Measurements from ENCODE around the gene ARHGEF12. TPM values are rescaled to one million over a fixed set of nuclear protein-coding genes. Genes with fewer than 3 reads are reported as not detected.

ARHGEF12 gene
- total RNA-seq, 1 experiment from 2014 or later: 41.0 TPM

DNA sequence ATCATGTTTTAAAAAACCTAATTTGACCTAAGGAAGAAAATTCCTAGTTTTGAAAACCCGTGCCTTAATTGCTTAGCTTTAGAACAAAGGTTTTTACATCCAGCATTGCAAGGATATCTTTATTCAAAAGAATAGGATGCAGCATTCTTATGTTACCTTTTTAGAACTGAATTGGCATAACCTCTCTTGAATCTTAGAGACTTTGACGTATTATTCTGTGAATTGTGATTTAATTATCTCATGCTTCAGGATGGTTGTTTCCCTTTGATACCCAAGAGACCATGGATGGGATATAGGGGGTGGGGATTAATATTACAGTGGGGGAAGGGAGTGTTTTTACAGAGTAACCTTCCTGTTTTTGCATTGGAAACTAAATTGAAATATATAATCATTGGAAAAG, 49.4 kb downstream of the ARHGEF12 start:
- H3K4me3 ChIP-seq (ENCODE audit: low read length): no peak overlapping the region
- H3K9me3 ChIP-seq (ENCODE audit: low read length): no peaks in the 10 kb centered on the region
- H3K79me2 ChIP-seq (ENCODE audit: low read length): peaks cover 100% of the 10 kb centered on the region
- no peaks in the 10 kb centered on the region for H3K27me3 ChIP-seq (ENCODE audit: low read length)
- no peaks in the 10 kb centered on the region for H3K9me2 ChIP-seq (replicated peaks; ENCODE audit: low read length)
- CTCF ChIA-PET: no interaction called here
- TF ChIP-seq, protein P1, sequence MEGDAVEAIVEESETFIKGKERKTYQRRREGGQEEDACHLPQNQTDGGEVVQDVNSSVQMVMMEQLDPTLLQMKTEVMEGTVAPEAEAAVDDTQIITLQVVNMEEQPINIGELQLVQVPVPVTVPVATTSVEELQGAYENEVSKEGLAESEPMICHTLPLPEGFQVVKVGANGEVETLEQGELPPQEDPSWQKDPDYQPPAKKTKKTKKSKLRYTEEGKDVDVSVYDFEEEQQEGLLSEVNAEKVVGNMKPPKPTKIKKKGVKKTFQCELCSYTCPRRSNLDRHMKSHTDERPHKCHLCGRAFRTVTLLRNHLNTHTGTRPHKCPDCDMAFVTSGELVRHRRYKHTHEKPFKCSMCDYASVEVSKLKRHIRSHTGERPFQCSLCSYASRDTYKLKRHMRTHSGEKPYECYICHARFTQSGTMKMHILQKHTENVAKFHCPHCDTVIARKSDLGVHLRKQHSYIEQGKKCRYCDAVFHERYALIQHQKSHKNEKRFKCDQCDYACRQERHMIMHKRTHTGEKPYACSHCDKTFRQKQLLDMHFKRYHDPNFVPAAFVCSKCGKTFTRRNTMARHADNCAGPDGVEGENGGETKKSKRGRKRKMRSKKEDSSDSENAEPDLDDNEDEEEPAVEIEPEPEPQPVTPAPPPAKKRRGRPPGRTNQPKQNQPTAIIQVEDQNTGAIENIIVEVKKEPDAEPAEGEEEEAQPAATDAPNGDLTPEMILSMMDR (conservative IDR thresholded peaks at IDR 0.05; ENCODE audit: low read depth, low read length): no peak
- BruUV-seq (replicated peaks): no TSS peak
- no peak overlapping the region for H3K27ac ChIP-seq (ENCODE audit: low read length)
- H2AFZ ChIP-seq (ENCODE audit: low read length): no peak overlapping the region
- intact Hi-C loops (cut with micrococcal nuclease): loop anchor here (5.0 kb wide), 1 partner anchor 47 kb away; no protein-coding TSS in a partner anchor
- no peak overlapping the region for H3K4me2 ChIP-seq (ENCODE audit: low read length)
- H3K9ac ChIP-seq (ENCODE audit: low read length): no peak overlapping the region
- ATAC-seq (no peak), DNase-seq (no peak)
- POLR2A ChIA-PET (ENCODE audit: unreplicated experiment): no interaction called here
- no peaks in the 10 kb centered on the region for H3K36me3 ChIP-seq (ENCODE audit: low read depth, low read length)
- 0 out of 2 replicates have a peak, but pooled peaks cover 5% of the 10 kb centered on the region for H4K20me1 ChIP-seq (ENCODE audit: low read length)
- no peaks in the 10 kb centered on the region for H3F3A ChIP-seq (ENCODE audit: low read length, unreplicated experiment)
- H3K4me1 ChIP-seq (ENCODE audit: insufficient read depth, low read length): peaks cover 45% of the 10 kb centered on the region

DNA sequence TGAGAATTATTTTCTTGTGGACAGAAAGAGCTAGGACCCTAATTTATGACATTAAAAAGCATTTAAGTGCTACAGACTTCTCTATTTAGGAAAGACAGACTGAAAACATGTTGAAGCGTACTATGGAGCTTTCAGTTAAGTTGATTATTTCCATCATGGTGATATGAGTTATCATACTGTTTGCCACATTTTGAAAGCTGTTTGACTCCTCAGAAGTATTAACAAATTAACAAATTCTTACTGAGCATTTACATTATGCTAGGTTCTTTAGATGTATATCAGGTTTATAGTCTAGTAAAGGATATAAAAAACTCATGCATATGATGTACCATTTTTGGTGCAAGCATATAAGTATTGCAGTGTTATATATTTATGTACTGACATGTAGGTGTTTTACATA, 50.1 kb downstream of the ARHGEF12 start:
- Histone ChIP-seq H3F3A (ENCODE audit: low read length, unreplicated experiment) (no peaks in the 10 kb centered on the region), H3K36me3 (ENCODE audit: low read depth, low read length) (no peaks in the 10 kb centered on the region), H3K27ac (ENCODE audit: low read length) (no peak overlapping the region), H3K9me3 (ENCODE audit: low read length) (no peaks in the 10 kb centered on the region), H2AFZ (ENCODE audit: low read length) (no peak overlapping the region), H3K79me2 (ENCODE audit: low read length) (peaks cover 100% of the 10 kb centered on the region), H3K4me3 (ENCODE audit: low read length) (no peak overlapping the region), H3K4me1 (ENCODE audit: insufficient read depth, low read length) (peaks cover 48% of the 10 kb centered on the region), H3K9ac (ENCODE audit: low read length) (no peak overlapping the region), H3K4me2 (ENCODE audit: low read length) (no peak overlapping the region), H3K9me2 (replicated peaks; ENCODE audit: low read length) (no peaks in the 10 kb centered on the region), H3K27me3 (ENCODE audit: low read length) (no peaks in the 10 kb centered on the region), H4K20me1 (ENCODE audit: low read length) (0 out of 2 replicates have a peak, but pooled peaks cover 4% of the 10 kb centered on the region)
- DNase-seq: no peak
- TF ChIP-seq, protein P1 (conservative IDR thresholded peaks at IDR 0.05; ENCODE audit: low read depth, low read length): no peak
- TF ChIP-seq EZH2phosphoT487 (IDR thresholded peaks at IDR 0.05; ENCODE audit: borderline replicate concordance, low read length) (no peak), EZH2 (IDR thresholded peaks at IDR 0.05; ENCODE audit: low read length, unreplicated experiment) (no peak)
- ATAC-seq: no peak
- no TSS peak for BruUV-seq (replicated peaks)
- intact Hi-C loops (cut with micrococcal nuclease): loop anchor here (5.0 kb wide), 1 partner anchor 46 kb away; no protein-coding TSS in a partner anchor
- CTCF ChIA-PET: no interaction called here
- POLR2A ChIA-PET (ENCODE audit: unreplicated experiment): interaction anchor here (0.5 kb wide), 1 partner anchor 760 kb away, joined by 3 read pairs; no protein-coding TSS in a partner anchor

DNA sequence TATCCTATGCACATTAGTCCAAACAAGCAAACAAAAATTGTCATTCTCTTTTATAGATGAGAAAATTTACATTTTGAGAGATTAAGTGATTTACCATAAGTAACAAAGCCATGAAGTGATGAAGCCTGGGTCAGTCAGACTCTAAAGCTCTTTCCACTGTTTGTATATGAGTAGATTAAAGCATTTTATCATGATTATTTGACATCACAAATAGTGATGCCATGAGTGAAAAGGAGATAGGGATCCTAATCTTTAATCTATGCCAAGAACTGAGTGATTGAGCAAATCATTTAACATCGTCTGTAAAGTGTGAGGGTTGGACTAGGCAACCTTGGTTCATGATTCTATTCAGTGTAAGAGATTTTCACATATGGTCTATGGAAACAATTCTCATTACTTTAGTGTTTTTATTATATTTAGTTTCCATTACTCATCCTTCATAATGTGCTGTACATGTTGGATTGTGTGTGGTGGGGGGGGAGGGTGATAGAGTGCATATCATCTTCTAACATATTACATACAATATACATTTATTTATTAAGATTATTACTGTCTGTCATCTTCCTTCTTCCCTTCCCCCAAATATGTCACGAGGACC, 50.7 kb downstream of the ARHGEF12 start:
- H3K27ac ChIP-seq (ENCODE audit: low read length): no peak overlapping the region
- no peaks in the 10 kb centered on the region for H3K27me3 ChIP-seq (ENCODE audit: low read length)
- no peaks in the 10 kb centered on the region for H4K20me1 ChIP-seq (ENCODE audit: low read length)
- TF ChIP-seq, protein P1 (conservative IDR thresholded peaks at IDR 0.05; ENCODE audit: low read depth, low read length): no peak
- no peak for TF ChIP-seq EZH2phosphoT487 (IDR thresholded peaks at IDR 0.05; ENCODE audit: borderline replicate concordance, low read length)
- no peak for TF ChIP-seq EZH2 (IDR thresholded peaks at IDR 0.05; ENCODE audit: low read length, unreplicated experiment)
- H3K4me2 ChIP-seq (ENCODE audit: low read length): no peak overlapping the region; the same call in 1 of the 2 replicates
- H3K79me2 ChIP-seq (ENCODE audit: low read length): peaks cover 100% of the 10 kb centered on the region
- intact Hi-C loops (cut with micrococcal nuclease): loop anchor here (5.0 kb wide), 1 partner anchor 45 kb away; no protein-coding TSS in a partner anchor
- no peaks in the 10 kb centered on the region for H3F3A ChIP-seq (ENCODE audit: low read length, unreplicated experiment)
- ATAC-seq: peak; percentile 61
- no TSS peak for BruUV-seq (replicated peaks)
- H3K9me2 ChIP-seq (replicated peaks; ENCODE audit: low read length): no peaks in the 10 kb centered on the region
- no peak overlapping the region for H2AFZ ChIP-seq (ENCODE audit: low read length)
- no peaks in the 10 kb centered on the region for H3K36me3 ChIP-seq (ENCODE audit: low read depth, low read length)
- ChIA-PET CTCF (no interaction called here), POLR2A (ENCODE audit: unreplicated experiment) (interaction anchor here (0.5 kb wide), 1 partner anchor 760 kb away, joined by 3 read pairs; no protein-coding TSS in a partner anchor)
- no peak overlapping the region for H3K4me3 ChIP-seq (ENCODE audit: low read length)
- no peak for DNase-seq
- H3K4me1 ChIP-seq (ENCODE audit: insufficient read depth, low read length): peaks cover 45% of the 10 kb centered on the region
- no peak overlapping the region for H3K9ac ChIP-seq (ENCODE audit: low read length)
- no peaks in the 10 kb centered on the region for H3K9me3 ChIP-seq (ENCODE audit: low read length)
